WTC11 (cell line): ENCODE measurements around the gene LBX1. TPM values are rescaled to one million over a fixed set of nuclear protein-coding genes. Genes with fewer than 3 reads are reported as not detected.

ENCODE experiments used
- ATAC-seq: fragments of 200-7000 bp; cut with Tn5 transposase; 2 replicates; pipeline ENCODE4 v1.10.0; 2021; ENCODE audit warnings: mild to moderate bottlenecking, moderate library complexity
- CTCF ChIA-PET: fragments of 300-600 bp; sonication (Branson Sonifier 250); formaldehyde crosslinking; loops from one replicate; lab custom pipeline; 2021; ENCODE audit warnings: antibody characterized with exemption; lab: Charles Lee
- POLR2A ChIA-PET: fragments of 350-600 bp; sonication (Branson Sonifier 250); formaldehyde crosslinking; loops from one replicate; lab custom pipeline; 2021; ENCODE audit warnings: antibody characterized with exemption; lab: Charles Lee
- DNase-seq: peaks from one replicate; pipeline ENCODE4 v3.0.0; 2021; ENCODE audit warnings: low spot score
- H3K27ac Mint-ChIP-seq: 2 replicates; pipeline ENCODE4 v1.8.0; 2021; ENCODE audit warnings: mixed read lengths
- H3K27me3 Mint-ChIP-seq: 2 replicates; pipeline ENCODE4 v1.8.0; 2021; ENCODE audit warnings: low read depth, mild to moderate bottlenecking, moderate library complexity, mixed read lengths
- H3K36me3 Mint-ChIP-seq: 2 replicates; pipeline ENCODE4 v1.8.0; 2021; ENCODE audit warnings: mixed read lengths
- H3K4me1 Mint-ChIP-seq: 2 replicates; pipeline ENCODE4 v1.8.0; 2022; ENCODE audit warnings: mixed read lengths
- H3K4me3 Mint-ChIP-seq: 2 replicates; pipeline ENCODE4 v1.8.0; 2021; ENCODE audit warnings: mild to moderate bottlenecking, moderate library complexity, mixed read lengths
- H3K9me3 Mint-ChIP-seq: 2 replicates; pipeline ENCODE4 v1.8.0; 2021; ENCODE audit warnings: mixed read lengths
- CREB1 ChIP-seq: sonication (generic); formaldehyde crosslinking; IDR thresholded peaks from 2 replicates; pipeline ENCODE4 v1.8.0; 2023; ENCODE audit warnings: mild to moderate bottlenecking, missing genetic modification reagents
- ESRRA ChIP-seq: sonication (generic); formaldehyde crosslinking; IDR thresholded peaks from 2 replicates; pipeline ENCODE4 v1.8.1; 2022; ENCODE audit warnings: mild to moderate bottlenecking, missing genetic modification reagents, borderline replicate concordance
- GTF2I ChIP-seq: fragments of 250-450 bp; sonication (Bioruptor Pico); conservative IDR thresholded peaks from 2 replicates; pipeline ENCODE4 v1.4.0; 2021; ENCODE audit warnings: mild to moderate bottlenecking
- IRF2 ChIP-seq: sonication (generic); formaldehyde crosslinking; IDR thresholded peaks from 2 replicates; pipeline ENCODE4 v1.8.0; 2022; ENCODE audit warnings: low read depth, missing genetic modification reagents, borderline replicate concordance
- KAT7 ChIP-seq: sonication (generic); formaldehyde crosslinking; IDR thresholded peaks from 2 replicates; pipeline ENCODE4 v1.8.1; 2023; ENCODE audit warnings: missing genetic modification reagents, mild to moderate bottlenecking, borderline replicate concordance
- NFE2L1 ChIP-seq: sonication (generic); formaldehyde crosslinking; IDR thresholded peaks from 2 replicates; pipeline ENCODE4 v1.8.1; 2023; ENCODE audit warnings: missing genetic modification reagents
- TCF7 ChIP-seq: sonication (generic); formaldehyde crosslinking; IDR thresholded peaks from 2 replicates; pipeline ENCODE4 v1.8.0; 2022; ENCODE audit warnings: mild to moderate bottlenecking, low read depth, missing genetic modification reagents, moderate library complexity
- TEAD4 ChIP-seq: sonication (generic); formaldehyde crosslinking; IDR thresholded peaks from 2 replicates; pipeline ENCODE4 v1.8.0; 2022; ENCODE audit warnings: mild to moderate bottlenecking, missing genetic modification reagents
- total RNA-seq: library from RNA; stranded (reverse); gene quantifications from 3 replicates; pipeline ENCODE4 v1.2.3, GENCODE V29; 2021
- TF ChIP-seq, protein P1 (sequence below): fragments of 250-450 bp; sonication (Bioruptor Pico); conservative IDR thresholded peaks from 2 replicates; pipeline ENCODE4 v1.9.0; 2021; ENCODE audit warnings: mild to moderate bottlenecking
- TF ChIP-seq, protein P2 (sequence below): sonication (generic); formaldehyde crosslinking; IDR thresholded peaks from 2 replicates; pipeline ENCODE4 v1.8.0; 2023; ENCODE audit warnings: missing genetic modification reagents, mild to moderate bottlenecking, borderline replicate concordance
- TF ChIP-seq, protein P3 (sequence below): sonication (generic); formaldehyde crosslinking; IDR thresholded peaks from 2 replicates; pipeline ENCODE4 v1.8.1; 2022; ENCODE audit warnings: mild to moderate bottlenecking, moderate library complexity, missing genetic modification reagents
- TF ChIP-seq, protein P4 (sequence below): fragments of 250-450 bp; sonication (Bioruptor Pico); IDR thresholded peaks from 2 replicates; pipeline ENCODE4 v1.8.0; 2021; ENCODE audit warnings: mild to moderate bottlenecking
- TF ChIP-seq, protein P5 (sequence below): sonication (generic); formaldehyde crosslinking; IDR thresholded peaks from 2 replicates; pipeline ENCODE4 v1.8.1; 2023; ENCODE audit warnings: mild to moderate bottlenecking, missing genetic modification reagents, moderate library complexity
- TF ChIP-seq, protein P6 (sequence below): sonication (generic); formaldehyde crosslinking; IDR thresholded peaks from 2 replicates; pipeline ENCODE4 v1.8.0; 2022; ENCODE audit warnings: mild to moderate bottlenecking, missing genetic modification reagents
- TF ChIP-seq, protein P7 (sequence below): sonication (generic); formaldehyde crosslinking; IDR thresholded peaks from 2 replicates; pipeline ENCODE4 v1.8.0; 2023; ENCODE audit warnings: missing genetic modification reagents
- TF ChIP-seq, protein P8 (sequence below): fragments of 250-450 bp; sonication (Bioruptor Pico); IDR thresholded peaks from 2 replicates; pipeline ENCODE4 v2.1.2; 2022; ENCODE audit warnings: mild to moderate bottlenecking, moderate library complexity

The LBX1 gene
- total RNA-seq, 1 experiment from 2014 or later, result not detected

DNA sequence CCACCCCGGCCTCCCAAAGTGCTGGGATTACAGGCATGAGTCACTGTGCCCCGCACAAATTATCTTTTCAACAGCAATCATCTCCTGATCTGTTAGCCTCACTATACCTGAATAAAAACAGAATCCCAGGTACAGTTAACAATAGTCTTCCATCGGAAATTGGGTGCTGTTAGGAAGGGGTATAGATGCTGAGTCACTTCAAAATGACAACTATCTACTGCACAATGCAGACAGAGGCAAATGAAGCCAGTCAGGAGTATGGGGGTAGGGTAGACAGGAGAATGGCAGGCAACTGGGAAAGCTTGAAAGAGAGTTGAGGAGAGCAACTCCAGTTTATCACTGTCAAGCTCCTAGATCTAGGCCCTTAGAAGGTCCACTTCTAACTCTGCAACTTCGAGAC lies 40.3 kb downstream of the LBX1 start:
- TF ChIP-seq, protein P1, sequence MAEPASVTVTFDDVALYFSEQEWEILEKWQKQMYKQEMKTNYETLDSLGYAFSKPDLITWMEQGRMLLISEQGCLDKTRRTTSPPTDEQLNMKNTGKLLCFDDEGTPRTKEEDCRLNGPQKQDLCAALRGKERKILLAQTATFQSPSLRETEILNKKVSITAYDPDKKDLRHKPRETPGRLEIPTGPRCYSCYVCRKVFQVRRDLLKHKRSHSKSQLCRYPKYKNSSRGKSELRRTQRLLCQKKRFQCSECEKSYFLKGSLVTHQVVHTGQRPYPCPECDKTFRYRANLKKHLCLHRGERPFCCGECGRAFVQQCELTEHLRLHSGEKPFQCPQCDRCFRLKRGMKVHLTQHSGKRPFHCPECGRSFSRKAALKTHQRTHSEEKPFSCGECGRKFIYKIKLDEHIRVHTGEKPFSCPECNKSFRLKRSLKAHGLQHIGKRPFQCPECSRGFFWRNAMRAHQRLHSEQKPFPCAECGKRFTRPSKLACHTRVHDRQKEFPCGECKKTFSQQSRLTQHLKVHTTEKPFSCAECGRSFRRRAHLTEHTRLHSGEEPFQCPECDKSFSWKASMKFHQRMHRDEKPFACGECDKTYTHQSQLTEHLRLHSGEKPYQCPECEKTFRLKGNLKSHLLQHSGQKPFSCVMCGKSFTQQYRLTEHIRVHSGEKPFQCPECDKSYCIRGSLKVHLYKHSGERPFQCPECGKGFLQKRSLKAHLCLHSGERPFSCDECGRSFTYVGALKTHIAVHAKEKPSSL, result no peak
- TF ChIP-seq, protein P2, sequence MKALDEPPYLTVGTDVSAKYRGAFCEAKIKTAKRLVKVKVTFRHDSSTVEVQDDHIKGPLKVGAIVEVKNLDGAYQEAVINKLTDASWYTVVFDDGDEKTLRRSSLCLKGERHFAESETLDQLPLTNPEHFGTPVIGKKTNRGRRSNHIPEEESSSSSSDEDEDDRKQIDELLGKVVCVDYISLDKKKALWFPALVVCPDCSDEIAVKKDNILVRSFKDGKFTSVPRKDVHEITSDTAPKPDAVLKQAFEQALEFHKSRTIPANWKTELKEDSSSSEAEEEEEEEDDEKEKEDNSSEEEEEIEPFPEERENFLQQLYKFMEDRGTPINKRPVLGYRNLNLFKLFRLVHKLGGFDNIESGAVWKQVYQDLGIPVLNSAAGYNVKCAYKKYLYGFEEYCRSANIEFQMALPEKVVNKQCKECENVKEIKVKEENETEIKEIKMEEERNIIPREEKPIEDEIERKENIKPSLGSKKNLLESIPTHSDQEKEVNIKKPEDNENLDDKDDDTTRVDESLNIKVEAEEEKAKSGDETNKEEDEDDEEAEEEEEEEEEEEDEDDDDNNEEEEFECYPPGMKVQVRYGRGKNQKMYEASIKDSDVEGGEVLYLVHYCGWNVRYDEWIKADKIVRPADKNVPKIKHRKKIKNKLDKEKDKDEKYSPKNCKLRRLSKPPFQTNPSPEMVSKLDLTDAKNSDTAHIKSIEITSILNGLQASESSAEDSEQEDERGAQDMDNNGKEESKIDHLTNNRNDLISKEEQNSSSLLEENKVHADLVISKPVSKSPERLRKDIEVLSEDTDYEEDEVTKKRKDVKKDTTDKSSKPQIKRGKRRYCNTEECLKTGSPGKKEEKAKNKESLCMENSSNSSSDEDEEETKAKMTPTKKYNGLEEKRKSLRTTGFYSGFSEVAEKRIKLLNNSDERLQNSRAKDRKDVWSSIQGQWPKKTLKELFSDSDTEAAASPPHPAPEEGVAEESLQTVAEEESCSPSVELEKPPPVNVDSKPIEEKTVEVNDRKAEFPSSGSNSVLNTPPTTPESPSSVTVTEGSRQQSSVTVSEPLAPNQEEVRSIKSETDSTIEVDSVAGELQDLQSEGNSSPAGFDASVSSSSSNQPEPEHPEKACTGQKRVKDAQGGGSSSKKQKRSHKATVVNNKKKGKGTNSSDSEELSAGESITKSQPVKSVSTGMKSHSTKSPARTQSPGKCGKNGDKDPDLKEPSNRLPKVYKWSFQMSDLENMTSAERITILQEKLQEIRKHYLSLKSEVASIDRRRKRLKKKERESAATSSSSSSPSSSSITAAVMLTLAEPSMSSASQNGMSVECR (CRISPR knock-in tag), result no peak
- TF ChIP-seq, protein P3, sequence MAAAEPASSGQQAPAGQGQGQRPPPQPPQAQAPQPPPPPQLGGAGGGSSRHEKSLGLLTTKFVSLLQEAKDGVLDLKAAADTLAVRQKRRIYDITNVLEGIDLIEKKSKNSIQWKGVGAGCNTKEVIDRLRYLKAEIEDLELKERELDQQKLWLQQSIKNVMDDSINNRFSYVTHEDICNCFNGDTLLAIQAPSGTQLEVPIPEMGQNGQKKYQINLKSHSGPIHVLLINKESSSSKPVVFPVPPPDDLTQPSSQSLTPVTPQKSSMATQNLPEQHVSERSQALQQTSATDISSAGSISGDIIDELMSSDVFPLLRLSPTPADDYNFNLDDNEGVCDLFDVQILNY (CRISPR knock-in tag), result no peak
- no peak for TF ChIP-seq TEAD4 (CRISPR knock-in tag)
- TF ChIP-seq, protein P4, sequence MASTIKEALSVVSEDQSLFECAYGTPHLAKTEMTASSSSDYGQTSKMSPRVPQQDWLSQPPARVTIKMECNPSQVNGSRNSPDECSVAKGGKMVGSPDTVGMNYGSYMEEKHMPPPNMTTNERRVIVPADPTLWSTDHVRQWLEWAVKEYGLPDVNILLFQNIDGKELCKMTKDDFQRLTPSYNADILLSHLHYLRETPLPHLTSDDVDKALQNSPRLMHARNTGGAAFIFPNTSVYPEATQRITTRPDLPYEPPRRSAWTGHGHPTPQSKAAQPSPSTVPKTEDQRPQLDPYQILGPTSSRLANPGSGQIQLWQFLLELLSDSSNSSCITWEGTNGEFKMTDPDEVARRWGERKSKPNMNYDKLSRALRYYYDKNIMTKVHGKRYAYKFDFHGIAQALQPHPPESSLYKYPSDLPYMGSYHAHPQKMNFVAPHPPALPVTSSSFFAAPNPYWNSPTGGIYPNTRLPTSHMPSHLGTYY (CRISPR knock-in tag), result no peak
- TF ChIP-seq, protein P5, sequence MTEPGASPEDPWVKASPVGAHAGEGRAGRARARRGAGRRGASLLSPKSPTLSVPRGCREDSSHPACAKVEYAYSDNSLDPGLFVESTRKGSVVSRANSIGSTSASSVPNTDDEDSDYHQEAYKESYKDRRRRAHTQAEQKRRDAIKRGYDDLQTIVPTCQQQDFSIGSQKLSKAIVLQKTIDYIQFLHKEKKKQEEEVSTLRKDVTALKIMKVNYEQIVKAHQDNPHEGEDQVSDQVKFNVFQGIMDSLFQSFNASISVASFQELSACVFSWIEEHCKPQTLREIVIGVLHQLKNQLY (CRISPR knock-in tag), result no peak
- TF ChIP-seq NFE2L1, result no peak
- TF ChIP-seq ESRRA (CRISPR knock-in tag), result no peak
- TF ChIP-seq, protein P6, sequence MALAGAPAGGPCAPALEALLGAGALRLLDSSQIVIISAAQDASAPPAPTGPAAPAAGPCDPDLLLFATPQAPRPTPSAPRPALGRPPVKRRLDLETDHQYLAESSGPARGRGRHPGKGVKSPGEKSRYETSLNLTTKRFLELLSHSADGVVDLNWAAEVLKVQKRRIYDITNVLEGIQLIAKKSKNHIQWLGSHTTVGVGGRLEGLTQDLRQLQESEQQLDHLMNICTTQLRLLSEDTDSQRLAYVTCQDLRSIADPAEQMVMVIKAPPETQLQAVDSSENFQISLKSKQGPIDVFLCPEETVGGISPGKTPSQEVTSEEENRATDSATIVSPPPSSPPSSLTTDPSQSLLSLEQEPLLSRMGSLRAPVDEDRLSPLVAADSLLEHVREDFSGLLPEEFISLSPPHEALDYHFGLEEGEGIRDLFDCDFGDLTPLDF (CRISPR knock-in tag), result no peak
- TF ChIP-seq GTF2I, result no peak
- TF ChIP-seq, protein P7, sequence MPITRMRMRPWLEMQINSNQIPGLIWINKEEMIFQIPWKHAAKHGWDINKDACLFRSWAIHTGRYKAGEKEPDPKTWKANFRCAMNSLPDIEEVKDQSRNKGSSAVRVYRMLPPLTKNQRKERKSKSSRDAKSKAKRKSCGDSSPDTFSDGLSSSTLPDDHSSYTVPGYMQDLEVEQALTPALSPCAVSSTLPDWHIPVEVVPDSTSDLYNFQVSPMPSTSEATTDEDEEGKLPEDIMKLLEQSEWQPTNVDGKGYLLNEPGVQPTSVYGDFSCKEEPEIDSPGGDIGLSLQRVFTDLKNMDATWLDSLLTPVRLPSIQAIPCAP, result no peak
- TF ChIP-seq KAT7 (CRISPR knock-in tag), result no peak
- no peak for TF ChIP-seq IRF2
- TF ChIP-seq CREB1 (CRISPR knock-in tag), result no peak
- TF ChIP-seq, protein P8, sequence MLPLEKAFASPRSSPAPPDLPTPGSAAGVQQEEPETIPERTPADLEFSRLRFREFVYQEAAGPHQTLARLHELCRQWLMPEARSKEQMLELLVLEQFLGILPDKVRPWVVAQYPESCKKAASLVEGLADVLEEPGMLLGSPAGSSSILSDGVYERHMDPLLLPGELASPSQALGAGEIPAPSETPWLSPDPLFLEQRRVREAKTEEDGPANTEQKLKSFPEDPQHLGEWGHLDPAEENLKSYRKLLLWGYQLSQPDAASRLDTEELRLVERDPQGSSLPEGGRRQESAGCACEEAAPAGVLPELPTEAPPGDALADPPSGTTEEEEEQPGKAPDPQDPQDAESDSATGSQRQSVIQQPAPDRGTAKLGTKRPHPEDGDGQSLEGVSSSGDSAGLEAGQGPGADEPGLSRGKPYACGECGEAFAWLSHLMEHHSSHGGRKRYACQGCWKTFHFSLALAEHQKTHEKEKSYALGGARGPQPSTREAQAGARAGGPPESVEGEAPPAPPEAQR (CRISPR knock-in tag), result no peak
- TF ChIP-seq TCF7 (CRISPR knock-in tag), result no peak
- no peaks in the 10 kb centered on the region; the same call in 1 of the 2 replicates for H3K36me3 Mint-ChIP-seq
- peaks cover 4% of the 10 kb centered on the region; the same call in 1 of the 2 replicates for H3K27me3 Mint-ChIP-seq
- no peak overlapping the region for H3K27ac Mint-ChIP-seq
- no peak for ATAC-seq
- no peaks in the 10 kb centered on the region for H3K9me3 Mint-ChIP-seq
- ChIA-PET CTCF (interaction anchor here (0.6 to 1.3 kb wide), 6 partner anchors 25 to 100 kb away, joined by 3 to 6 read pairs (median 3); no protein-coding TSS in a partner anchor), POLR2A (no interaction called here)
- DNase-seq, result no peak
- peaks cover 24% of the 10 kb centered on the region for H3K4me1 Mint-ChIP-seq
- H3K4me3 Mint-ChIP-seq, result no peak overlapping the region
